IMR-90 (cell line): ENCODE results near the gene MAGEA3. TPM values are rescaled to one million over a fixed set of nuclear protein-coding genes. Genes with fewer than 3 reads are reported as not detected.

Source experiments
- polyA plus RNA-seq, 3 experiments: library from polyadenylated mRNA; depleted of rRNA; stranded (reverse); fragments of >200 nt; gene quantifications; 2 replicates each; pipeline ENCODE4 v1.2.3, GENCODE V29; 2012; ENCODE audit warnings: low replicate concordance in 1 of 3
- total RNA-seq: library from RNA; depleted of rRNA; stranded (reverse); fragments of >200 nt; gene quantifications from 2 replicates; pipeline ENCODE4 v1.2.3, GENCODE V29; 2012; rRNA removed

MAGEA3 gene
- total and polyA plus RNA-seq, 2 of the 4 experiments (the other 2 are of a cell fraction): not detected

Other genes with a start within 250 kb of the MAGEA3 start
- gene GABRA3, start 247.5 kb upstream of the MAGEA3 start, total RNA-seq: not detected in 2 replicates
- gene GABRA3, start 247.5 kb upstream of the MAGEA3 start, polyA plus RNA-seq (2012; rRNA removed): not detected in 2 replicates
- gene GABRQ, start 60.9 kb upstream of the MAGEA3 start, total RNA-seq: under 0.01 TPM in 1 of 2 replicates, not detected in the other
- 0.03 TPM in 2 replicates for gene GABRQ, start 60.9 kb upstream of the MAGEA3 start, polyA plus RNA-seq (2012; rRNA removed)
- not detected in 2 replicates for gene CSAG2, start 10.5 kb downstream of the MAGEA3 start, total RNA-seq
- not detected in 2 replicates for gene CSAG2, start 10.5 kb downstream of the MAGEA3 start, polyA plus RNA-seq (2012; rRNA removed)
- not detected in 2 replicates for gene MAGEA2B, start 15.8 kb downstream of the MAGEA3 start, total RNA-seq
- gene MAGEA2B, start 15.8 kb downstream of the MAGEA3 start, polyA plus RNA-seq (2012; rRNA removed): not detected in 2 replicates
- gene CSAG1, start 34.9 kb downstream of the MAGEA3 start, total RNA-seq: not detected in 2 replicates
- gene CSAG1, start 34.9 kb downstream of the MAGEA3 start, polyA plus RNA-seq (2012; rRNA removed): not detected in 2 replicates
- not detected in 2 replicates for gene MAGEA12, start 35.0 kb downstream of the MAGEA3 start, total RNA-seq
- not detected in 2 replicates for gene MAGEA12, start 35.0 kb downstream of the MAGEA3 start, polyA plus RNA-seq (2012; rRNA removed)
- gene MAGEA2, start 55.0 kb downstream of the MAGEA3 start, total RNA-seq: not detected in 2 replicates
- not detected in 2 replicates for gene MAGEA2, start 55.0 kb downstream of the MAGEA3 start, polyA plus RNA-seq (2012; rRNA removed)
- not detected in 2 replicates for gene CSAG3, start 60.4 kb downstream of the MAGEA3 start, total RNA-seq
- not detected in 2 replicates for gene CSAG3, start 60.4 kb downstream of the MAGEA3 start, polyA plus RNA-seq (2012; rRNA removed)
- not detected in 2 replicates for gene MAGEA6, start 70.9 kb downstream of the MAGEA3 start, total RNA-seq
- not detected in 2 replicates for gene MAGEA6, start 70.9 kb downstream of the MAGEA3 start, polyA plus RNA-seq (2012; rRNA removed)
- gene CETN2, start 132.0 kb downstream of the MAGEA3 start, total RNA-seq: 15.8 and 25.8 TPM in 2 replicates
- gene CETN2, start 132.0 kb downstream of the MAGEA3 start, polyA plus RNA-seq (2012; rRNA removed): 31.2 and 34.0 TPM in 2 replicates
- gene NSDHL, start 132.3 kb downstream of the MAGEA3 start, total RNA-seq: 20.8 and 22.8 TPM in 2 replicates
- gene NSDHL, start 132.3 kb downstream of the MAGEA3 start, polyA plus RNA-seq (2012; rRNA removed): 26.0 and 27.1 TPM in 2 replicates
- 3.2 and 3.6 TPM in 2 replicates for gene ZNF185, start 199.3 kb downstream of the MAGEA3 start, total RNA-seq
- 6.2 and 6.3 TPM in 2 replicates for gene ZNF185, start 199.3 kb downstream of the MAGEA3 start, polyA plus RNA-seq (2012; rRNA removed)